B cell (primary cell): ENCODE measurements around the gene FAM76A. TPM values are rescaled to one million over a fixed set of nuclear protein-coding genes. Genes with fewer than 3 reads are reported as not detected.
"Not testable (repeated sequence)": the region's sequence is repeated elsewhere in the genome, so short reads cannot be mapped to it uniquely, and the experiment has no call there.

Source experiments
- ATAC-seq: fragments of 200-7000 bp; cut with Tn5 transposase; one replicate; pipeline ENCODE4 v1.10.0; 2021; ENCODE audit warnings: low read depth, mild to moderate bottlenecking, moderate number of reproducible peaks, moderate library complexity
- CTCF ChIA-PET: fragments of 350-600 bp; sonication (Branson Sonifier 250); formaldehyde crosslinking; loops from one replicate; lab custom pipeline; 2021; ENCODE audit warnings: antibody characterized with exemption, inconsistent platforms; lab: Charles Lee
- POLR2A ChIA-PET: fragments of 350-600 bp; sonication (Branson Sonifier 250); formaldehyde crosslinking; loops from one replicate; lab custom pipeline; 2021; ENCODE audit warnings: antibody characterized with exemption; lab: Charles Lee
- DNase-seq: peaks from one replicate; pipeline ENCODE4 v3.0.0; 2013
- H2AFZ ChIP-seq: 2 replicates; pipeline ENCODE4 v1.6.1; 2012; ENCODE audit warnings: mild to moderate bottlenecking, low read depth, low read length; ENCODE audit not compliant: insufficient read depth, poor library complexity, severe bottlenecking
- H3K27ac ChIP-seq, 2 donors: 1 replicate in 1 of 2; 2 replicates in 1 of 2; pipeline ENCODE4 v1.5.1; 2012 to 2013; ENCODE audit warnings: low read length in 2 of 2, mild to moderate bottlenecking in 2 of 2, moderate library complexity in 1 of 2
- H3K27me3 ChIP-seq, 4 experiments: fragments of 200-600 bp in 1 of 4; sonication (generic) in 1 of 4; replicated peaks in 1 of 4; 1 replicate in 2 of 4; 2 replicates in 2 of 4; pipeline versions ENCODE4 v1.6.1 to v1.7.0; 2013 to 2016; ENCODE audit warnings: low read length in 3 of 4, mild to moderate bottlenecking in 2 of 4, mixed read lengths in 1 of 4, moderate library complexity in 1 of 4; ENCODE audit not compliant: insufficient read depth in 4 of 4, control insufficient read depth in 3 of 4; ENCODE audit errors: control extremely low read depth in 1 of 4
- H3K36me3 ChIP-seq, 2 experiments: replicated peaks in 1 of 2; 1 replicate in 1 of 2; 2 replicates in 1 of 2; pipeline versions ENCODE4 v1.6.1 to v1.7.1; 2013; ENCODE audit warnings: low read length in 1 of 2; ENCODE audit not compliant: insufficient read depth in 2 of 2, control insufficient read depth in 1 of 2; ENCODE audit errors: control extremely low read depth in 1 of 2, extremely low read depth in 1 of 2
- H3K4me1 ChIP-seq, 2 donors: fragments of 200-600 bp in 1 of 2; sonication (generic) in 1 of 2; 1 replicate in 1 of 2; 2 replicates in 1 of 2; pipeline versions ENCODE4 v1.5.1 to v1.6.1; 2013 to 2017; ENCODE audit warnings: low read length in 2 of 2; ENCODE audit not compliant: control insufficient read depth in 2 of 2, insufficient read depth in 2 of 2
- H3K4me2 ChIP-seq: replicated peaks from 2 replicates; pipeline ENCODE3; 2012; ENCODE audit warnings: mild to moderate bottlenecking, low read depth, low read length; ENCODE audit not compliant: poor library complexity, severe bottlenecking
- H3K4me3 ChIP-seq, 5 experiments: fragments of 200-600 bp in 1 of 5; sonication (generic) in 1 of 5; 1 replicate in 3 of 5; 2 replicates in 2 of 5; pipeline versions ENCODE4 v1.5.1 to v1.7.0; 2011 to 2016; ENCODE audit warnings: low read length in 4 of 5, mild to moderate bottlenecking in 4 of 5, low read depth in 2 of 5, control low read depth in 1 of 5, moderate library complexity in 1 of 5; ENCODE audit not compliant: insufficient read depth in 1 of 5; ENCODE audit errors: control extremely low read depth in 1 of 5, extremely low read depth in 1 of 5
- H3K79me2 ChIP-seq: fragments of 200-600 bp; sonication (generic); one replicate; pipeline ENCODE4 v1.6.0; 2016; ENCODE audit warnings: low read length; ENCODE audit not compliant: control insufficient read depth, insufficient read depth
- H3K9ac ChIP-seq: fragments of 200-600 bp; sonication (generic); 2 replicates; pipeline ENCODE4 v1.6.1; 2017; ENCODE audit warnings: mild to moderate bottlenecking, low read length, moderate library complexity
- H3K9me3 ChIP-seq, 3 donors: one replicate each; pipeline versions ENCODE4 v1.6.1 to v1.7.1; 2013; ENCODE audit warnings: low read length in 2 of 3; ENCODE audit not compliant: control insufficient read depth in 2 of 3, insufficient read depth in 1 of 3; ENCODE audit errors: control extremely low read depth in 1 of 3
- H4K20me1 ChIP-seq: 2 replicates; pipeline ENCODE4 v1.6.0; 2012; ENCODE audit warnings: mild to moderate bottlenecking, low read length; ENCODE audit not compliant: insufficient read depth, control insufficient read depth, poor library complexity, severe bottlenecking
- H3K27ac Mint-ChIP-seq: one replicate; pipeline ENCODE4 v1.8.0; 2021; ENCODE audit warnings: mixed read lengths
- H3K27me3 Mint-ChIP-seq: one replicate; pipeline ENCODE4 v1.8.0; 2021; ENCODE audit warnings: mixed read lengths
- H3K4me1 Mint-ChIP-seq: one replicate; pipeline ENCODE4 v1.8.0; 2021; ENCODE audit warnings: mixed read lengths
- H3K4me3 Mint-ChIP-seq: one replicate; pipeline ENCODE4 v1.8.0; 2021; ENCODE audit warnings: mixed read lengths
- H3K9me3 Mint-ChIP-seq: one replicate; pipeline ENCODE4 v1.8.0; 2022; ENCODE audit warnings: mixed read lengths; ENCODE audit not compliant: insufficient read depth
- EZH2 ChIP-seq: IDR thresholded peaks from 2 replicates; pipeline ENCODE4 v1.6.1; 2012; ENCODE audit warnings: borderline replicate concordance, low read depth, mild to moderate bottlenecking, moderate library complexity, low read length; ENCODE audit not compliant: insufficient read depth, poor library complexity, severe bottlenecking
- WGBS: methylation state at CpG from one replicate; pipeline ENCODE4 v1.1.5; 2013; ENCODE audit warnings: missing lambda C conversion rate; ENCODE audit not compliant: insufficient coverage; 5-methylcytosine and 5-hydroxymethylcytosine counted together
- intact Hi-C: fragments of 100-400 bp; cut with micrococcal nuclease; formaldehyde crosslinking; loops from one replicate; pipeline ENCODE4 v1.10.0; 2022
- polyA plus RNA-seq: library from polyadenylated mRNA; depleted of rRNA; stranded (reverse); fragments of >200 nt; gene quantifications from 2 replicates; pipeline ENCODE4 v1.2.3, GENCODE V29; 2012
- total RNA-seq, 2 donors: library from RNA; stranded (reverse); fragments of 120-200 nt in 1 of 2; gene quantifications; 1 replicate in 1 of 2; 2 replicates in 1 of 2; pipeline versions ENCODE4 v1.2.3 to v1.2.4, GENCODE V29; 2013 to 2022
- TF ChIP-seq, protein P1 (sequence below): fragments of 200-600 bp; IDR thresholded peaks from one replicate; pipeline ENCODE4 v1.8.0; 2022; ENCODE audit warnings: antibody characterized with exemption, mild to moderate bottlenecking

Gene FAM76A
- total and polyA plus RNA-seq, 2 donors (not counting 1 experiment from before 2014, with no cell fraction given), result 11.7 to 25.0 TPM

- Histone ChIP-seq H3K4me3 (no peak overlapping the region), H3K27me3 (no peaks in the 10 kb centered on the region), H3K79me2 (no peaks in the 10 kb centered on the region), H3K9me3 (peaks cover 0 to 23% (median 19%) of the 10 kb centered on the region in 3 donors), H3K27ac (no peak overlapping the region), H4K20me1 (no peaks in the 10 kb centered on the region), H3K4me2 (no peak overlapping the region), H2AFZ (no peak overlapping the region), H3K9ac (no peak overlapping the region), H3K36me3 (no peaks in the 10 kb centered on the region), H3K4me1 (no peaks in the 10 kb centered on the region)
- intact Hi-C loops, result no loop called here
- H3K27ac Mint-ChIP-seq, result no peak overlapping the region
- no peak overlapping the region for H3K4me3 Mint-ChIP-seq
- no peaks in the 10 kb centered on the region for H3K4me1 Mint-ChIP-seq
- ATAC-seq (no peak), DNase-seq (no peak)
- CTCF ChIA-PET, result interaction anchor here (0.6 to 1.7 kb wide), 3 partner anchors 9 to 370 kb away, joined by 3 to 5 read pairs (median 4); partner anchors contain the start of gene FAM76A
- POLR2A ChIA-PET, result no interaction called here
- peaks cover 9% of the 10 kb centered on the region for H3K9me3 Mint-ChIP-seq
- TF ChIP-seq, protein P1, sequence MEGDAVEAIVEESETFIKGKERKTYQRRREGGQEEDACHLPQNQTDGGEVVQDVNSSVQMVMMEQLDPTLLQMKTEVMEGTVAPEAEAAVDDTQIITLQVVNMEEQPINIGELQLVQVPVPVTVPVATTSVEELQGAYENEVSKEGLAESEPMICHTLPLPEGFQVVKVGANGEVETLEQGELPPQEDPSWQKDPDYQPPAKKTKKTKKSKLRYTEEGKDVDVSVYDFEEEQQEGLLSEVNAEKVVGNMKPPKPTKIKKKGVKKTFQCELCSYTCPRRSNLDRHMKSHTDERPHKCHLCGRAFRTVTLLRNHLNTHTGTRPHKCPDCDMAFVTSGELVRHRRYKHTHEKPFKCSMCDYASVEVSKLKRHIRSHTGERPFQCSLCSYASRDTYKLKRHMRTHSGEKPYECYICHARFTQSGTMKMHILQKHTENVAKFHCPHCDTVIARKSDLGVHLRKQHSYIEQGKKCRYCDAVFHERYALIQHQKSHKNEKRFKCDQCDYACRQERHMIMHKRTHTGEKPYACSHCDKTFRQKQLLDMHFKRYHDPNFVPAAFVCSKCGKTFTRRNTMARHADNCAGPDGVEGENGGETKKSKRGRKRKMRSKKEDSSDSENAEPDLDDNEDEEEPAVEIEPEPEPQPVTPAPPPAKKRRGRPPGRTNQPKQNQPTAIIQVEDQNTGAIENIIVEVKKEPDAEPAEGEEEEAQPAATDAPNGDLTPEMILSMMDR, result no peak
- TF ChIP-seq EZH2, result no peak
- no peaks in the 10 kb centered on the region for H3K27me3 Mint-ChIP-seq
These were observed 47.0 kb upstream of the FAM76A start for GRCh38 chr1:27678747-27679146.

DNA sequence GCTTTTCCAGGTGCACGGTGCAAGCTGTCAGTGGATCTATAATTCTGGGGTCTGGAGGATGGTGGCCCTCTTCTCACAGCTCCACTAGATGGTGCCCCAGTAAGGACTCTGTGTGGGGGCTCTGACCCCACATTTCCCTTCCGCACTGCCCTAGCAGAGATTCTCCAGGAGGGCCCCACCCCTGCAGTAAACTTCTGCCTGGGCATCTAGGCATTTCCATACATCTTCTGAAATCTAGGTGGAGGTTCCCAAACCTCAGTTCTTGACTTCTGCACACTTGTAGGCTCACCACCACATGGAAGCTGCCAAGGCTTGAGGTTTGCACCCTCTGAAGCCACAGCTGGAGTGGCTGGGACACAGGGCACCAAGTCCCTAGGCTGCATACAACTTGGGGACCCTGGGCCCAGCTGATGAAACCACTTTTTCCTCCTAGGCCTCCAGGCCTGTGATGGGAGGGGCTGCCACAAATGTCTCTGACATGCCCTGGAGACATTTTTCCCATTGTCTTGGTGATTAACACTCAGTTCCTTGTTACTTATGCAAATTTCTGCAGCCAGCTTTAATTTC is 45.5 kb upstream of the FAM76A start:
- H4K20me1 ChIP-seq, H3K9ac ChIP-seq, H3K27me3 ChIP-seq, H3K4me1 ChIP-seq, H3K4me3 ChIP-seq, H3K27ac ChIP-seq, DNase-seq, H3K9me3 Mint-ChIP-seq, intact Hi-C loops, H3K79me2 ChIP-seq, H3K36me3 ChIP-seq, H2AFZ ChIP-seq, H3K4me2 ChIP-seq, H3K27ac Mint-ChIP-seq, POLR2A ChIA-PET, ATAC-seq, CTCF ChIA-PET, H3K4me1 Mint-ChIP-seq, H3K27me3 Mint-ChIP-seq, H3K4me3 Mint-ChIP-seq: not testable (repeated sequence)
- WGBS, result 100% methylated on average over 1 of the region's 2 CpGs
- H3K9me3 ChIP-seq, result peaks cover 0 to 23% (median 19%) of the 10 kb centered on the region in 3 donors

DNA sequence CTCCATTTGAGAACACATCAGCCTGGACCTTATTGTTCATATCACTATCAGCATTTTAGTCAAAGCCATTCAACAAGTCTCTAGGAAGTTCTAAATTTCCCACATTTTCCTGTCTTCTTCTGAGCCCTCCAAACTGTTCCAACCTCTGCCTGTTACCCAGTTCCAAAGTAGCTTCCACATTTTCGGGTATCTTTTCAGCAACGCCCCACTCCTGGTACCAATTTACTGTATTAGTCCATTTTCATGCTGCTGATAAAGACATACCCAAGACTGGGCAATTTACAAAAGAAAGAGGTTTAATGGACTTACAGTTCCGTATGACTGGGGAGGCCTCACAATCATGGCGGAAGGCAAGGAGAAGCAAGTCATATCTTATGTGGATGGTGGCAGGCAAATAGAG is 44.2 kb upstream of the FAM76A start:
- peaks cover 0 to 26% (median 19%) of the 10 kb centered on the region in 3 donors for H3K9me3 ChIP-seq
- H3K36me3 ChIP-seq, H3K27ac Mint-ChIP-seq, H3K4me1 Mint-ChIP-seq, H3K27ac ChIP-seq, H3K4me1 ChIP-seq, H2AFZ ChIP-seq, H4K20me1 ChIP-seq, DNase-seq, CTCF ChIA-PET, H3K9ac ChIP-seq, H3K79me2 ChIP-seq, H3K4me2 ChIP-seq, POLR2A ChIA-PET, H3K27me3 ChIP-seq, ATAC-seq, H3K9me3 Mint-ChIP-seq, H3K4me3 ChIP-seq, H3K4me3 Mint-ChIP-seq, intact Hi-C loops, H3K27me3 Mint-ChIP-seq: not testable (repeated sequence)
- WGBS, result 100% methylated on average over 1 of the region's 4 CpGs
